Right lobe of liver (tissue), 6 donors: ENCODE measurements around the gene TRAK2. TPM values are rescaled to one million over a fixed set of nuclear protein-coding genes. Genes with fewer than 3 reads are reported as not detected.

Experiments
- ATAC-seq, 4 donors: fragments of 200-7000 bp; cut with Tn5 transposase; one replicate each; pipeline ENCODE4 v1.9.1; 2020; ENCODE audit warnings: mild to moderate bottlenecking in 4 of 4, moderate library complexity in 4 of 4
- DNase-seq, 3 donors: peaks; one replicate each; pipeline ENCODE4 v3.0.0-alpha.2; 2020
- H3K27ac ChIP-seq, 3 donors: fragments of 200-600 bp; one replicate each; pipeline ENCODE4 v1.8.0; 2022
- H3K27me3 ChIP-seq, 2 donors: fragments of 200-600 bp; one replicate each; pipeline ENCODE4 v1.8.0; 2022
- H3K36me3 ChIP-seq, 4 donors: fragments of 200-600 bp; sonication (generic) in 1 of 4; one replicate each; pipeline versions ENCODE4 v1.5.1 to v1.8.0; 2017 to 2022; ENCODE audit warnings: control low read depth in 1 of 4
- H3K4me1 ChIP-seq, 4 donors: fragments of 200-600 bp; sonication (generic) in 1 of 4; one replicate each; pipeline versions ENCODE4 v1.5.1 to v1.8.0; 2017 to 2022; ENCODE audit warnings: control low read depth in 1 of 4
- H3K4me3 ChIP-seq, 3 donors: fragments of 200-600 bp; one replicate each; pipeline ENCODE4 v1.8.0; 2022
- H3K9me3 ChIP-seq, 4 donors: fragments of 200-600 bp; sonication (generic) in 1 of 4; one replicate each; pipeline versions ENCODE4 v1.5.1 to v1.8.0; 2017 to 2022; ENCODE audit warnings: control low read depth in 1 of 4
- CTCF ChIP-seq, 4 donors: fragments of 200-600 bp in 3 of 4; fragments of 450-650 bp in 1 of 4; IDR thresholded peaks; one replicate each; pipeline versions ENCODE4 v1.5.1 to v1.8.0; 2016 to 2022; ENCODE audit warnings: antibody characterized with exemption in 4 of 4, mild to moderate bottlenecking in 2 of 4
- POLR2A ChIP-seq: fragments of 450-650 bp; IDR thresholded peaks from one replicate; pipeline ENCODE4 v1.6.1; 2017; ENCODE audit warnings: antibody characterized with exemption, mild to moderate bottlenecking
- WGBS: methylation state at CpG from one replicate; pipeline ENCODE4 v1.1.6; 2018; ENCODE audit warnings: low coverage, low lambda C conversion rate; ENCODE audit not compliant: insufficient coverage; ENCODE audit errors: missing lambda C conversion rate; 5-methylcytosine and 5-hydroxymethylcytosine counted together
- intact Hi-C, 2 donors: fragments of 100-400 bp; cut with DNase I; formaldehyde crosslinking; loops; one replicate each; pipeline versions ENCODE4 v1.11.2 to v1.14.1; 2022
- total RNA-seq, 6 experiments: library from RNA; depleted of rRNA in 2 of 6; stranded (reverse); fragments of >200 nt in 2 of 6; fragmentation: NEBNext Ultra II Directional in 3 of 6; extraction: Animal tissue kit (Norgen Biotek cat#: 25700) in 3 of 6; gene quantifications; one replicate each; pipeline versions ENCODE4 v1.1.0 to v1.2.4, GENCODE V29; 2016 to 2023
- donor health status: DM: no; HTN: yes; CAD: no.
- donor health status: DM: no; HTN: no; CAD: no.
- donor health status: DM: no; HTN: no; CAD: no.
- donor health status: DM: no; HTN: yes; CAD: no.
- donor health status: DM: no; HTN: yes; CAD: no.

TRAK2 gene
- total RNA-seq, 6 experiments from 2014 or later: 13.3 to 18.4 (median 14.2) TPM

DNA sequence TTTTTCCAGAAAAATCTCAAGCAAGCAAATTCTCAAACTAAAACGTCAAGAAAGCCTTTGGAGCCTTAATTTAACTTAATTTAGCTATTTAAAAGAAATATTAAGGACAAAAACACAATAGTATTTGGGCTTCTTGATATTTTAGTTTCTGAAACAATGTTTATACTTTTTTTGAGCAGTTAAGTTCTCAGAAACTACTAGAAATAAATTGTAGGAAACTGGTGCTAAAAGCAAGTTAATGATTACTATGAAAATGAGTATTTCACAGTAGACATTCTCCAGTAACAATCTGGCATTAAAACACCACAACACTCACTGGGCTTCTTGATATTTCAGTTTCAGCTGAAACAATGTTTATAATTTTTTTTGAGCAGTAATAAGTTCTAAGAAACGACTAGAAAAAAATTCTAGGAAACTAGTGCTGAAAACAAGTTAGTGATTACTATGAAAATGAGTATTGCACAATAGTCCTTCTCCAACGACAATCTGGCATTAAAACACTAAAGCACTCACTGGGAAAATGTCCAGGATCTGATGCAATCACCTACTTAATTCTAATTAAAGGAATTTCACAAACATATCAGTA, 45.1 kb downstream of the TRAK2 start:
- no peaks in the 10 kb centered on the region for H3K27me3 ChIP-seq
- intact Hi-C loops: no loop called here
- TF ChIP-seq POLR2A (no peak), CTCF (IDR thresholded peaks at IDR 0.05) (no peak)
- WGBS: 7% methylated on average over 3 of the region's 3 CpGs
- H3K4me3 ChIP-seq: peak overlapping the region in 1 of 3 donors; percentile 9
- peak overlapping the region; percentile 71 to 88 (median 84) for H3K27ac ChIP-seq
- no peak for DNase-seq
- ATAC-seq: peak; percentile 43 to 80 (median 72)
- H3K4me1 ChIP-seq: peaks cover 0 to 24% (median 10%) of the 10 kb centered on the region in 4 donors
- H3K9me3 ChIP-seq: no peaks in the 10 kb centered on the region
- H3K36me3 ChIP-seq: no peaks in the 10 kb centered on the region

DNA sequence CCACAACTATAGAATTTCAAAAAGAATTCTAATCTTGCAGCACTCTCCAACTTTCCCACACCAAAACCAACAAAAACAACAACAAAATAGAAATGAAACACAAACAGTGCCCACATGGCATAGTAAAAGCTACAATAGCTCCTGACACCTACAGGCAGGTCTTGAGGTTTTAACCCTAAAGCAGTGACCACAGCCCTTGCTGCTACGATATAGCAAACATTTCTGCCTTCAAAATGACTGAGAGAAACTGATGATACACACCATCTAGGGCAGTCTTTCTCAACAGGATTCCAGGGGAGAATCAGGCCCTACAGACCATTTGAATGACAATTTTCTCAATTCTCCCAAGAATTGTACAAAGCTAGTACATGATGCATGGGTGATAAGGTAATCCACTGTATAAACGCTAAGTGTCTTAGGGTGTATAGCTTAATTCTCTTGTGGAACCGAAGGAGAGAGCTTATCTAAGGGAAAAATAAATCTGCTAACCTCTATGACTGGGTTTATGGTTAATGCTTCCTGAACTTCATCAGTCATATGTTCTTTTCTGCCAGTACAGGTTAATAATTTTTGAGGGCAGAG, 46.5 kb downstream of the TRAK2 start:
- WGBS: 71% methylated on average over 3 of the region's 3 CpGs
- no peak overlapping the region for H3K4me3 ChIP-seq
- H3K27ac ChIP-seq: peak overlapping the region in 1 of 3 donors; percentile 88
- TF ChIP-seq POLR2A (no peak), CTCF (IDR thresholded peaks at IDR 0.05) (no peak)
- intact Hi-C loops: no loop called here
- H3K9me3 ChIP-seq: no peaks in the 10 kb centered on the region
- ATAC-seq: peak in 1 of 4 donors; percentile 10
- H3K27me3 ChIP-seq: no peaks in the 10 kb centered on the region
- no peaks in the 10 kb centered on the region for H3K36me3 ChIP-seq
- DNase-seq: no peak
- peaks cover 0 to 24% (median 10%) of the 10 kb centered on the region in 4 donors for H3K4me1 ChIP-seq

DNA sequence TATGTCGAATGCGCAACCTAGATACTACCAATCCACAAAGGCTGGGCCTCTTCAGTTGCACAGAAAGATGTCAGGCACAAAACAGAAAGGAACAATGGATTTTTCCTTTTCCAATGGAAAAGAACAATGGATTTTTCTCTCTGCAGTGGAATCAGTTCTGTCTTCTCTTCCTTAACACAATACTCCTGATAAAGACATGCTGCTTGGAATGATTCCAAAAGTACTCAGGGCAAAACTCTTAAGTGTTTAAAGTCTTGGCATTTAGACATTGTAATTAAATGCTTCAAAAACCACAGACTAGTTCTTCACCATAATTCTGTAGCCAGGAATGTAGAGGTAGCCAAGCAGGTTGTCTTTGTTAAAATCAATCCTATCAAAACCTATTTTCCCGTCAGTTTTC, 47.4 kb downstream of the TRAK2 start:
- Histone ChIP-seq H3K4me1 (peaks cover 0 to 18% (median 7%) of the 10 kb centered on the region in 4 donors), H3K4me3 (no peak overlapping the region), H3K36me3 (peaks cover 0 to 5% (median 0%) of the 10 kb centered on the region in 4 donors), H3K27ac (no peak overlapping the region), H3K9me3 (no peaks in the 10 kb centered on the region), H3K27me3 (no peaks in the 10 kb centered on the region)
- ATAC-seq: no peak
- no peak for DNase-seq
- TF ChIP-seq CTCF (IDR thresholded peaks at IDR 0.05): no peak
- no peak for TF ChIP-seq POLR2A
- intact Hi-C loops: no loop called here
- WGBS: 71% methylated on average over 3 of the region's 3 CpGs

DNA sequence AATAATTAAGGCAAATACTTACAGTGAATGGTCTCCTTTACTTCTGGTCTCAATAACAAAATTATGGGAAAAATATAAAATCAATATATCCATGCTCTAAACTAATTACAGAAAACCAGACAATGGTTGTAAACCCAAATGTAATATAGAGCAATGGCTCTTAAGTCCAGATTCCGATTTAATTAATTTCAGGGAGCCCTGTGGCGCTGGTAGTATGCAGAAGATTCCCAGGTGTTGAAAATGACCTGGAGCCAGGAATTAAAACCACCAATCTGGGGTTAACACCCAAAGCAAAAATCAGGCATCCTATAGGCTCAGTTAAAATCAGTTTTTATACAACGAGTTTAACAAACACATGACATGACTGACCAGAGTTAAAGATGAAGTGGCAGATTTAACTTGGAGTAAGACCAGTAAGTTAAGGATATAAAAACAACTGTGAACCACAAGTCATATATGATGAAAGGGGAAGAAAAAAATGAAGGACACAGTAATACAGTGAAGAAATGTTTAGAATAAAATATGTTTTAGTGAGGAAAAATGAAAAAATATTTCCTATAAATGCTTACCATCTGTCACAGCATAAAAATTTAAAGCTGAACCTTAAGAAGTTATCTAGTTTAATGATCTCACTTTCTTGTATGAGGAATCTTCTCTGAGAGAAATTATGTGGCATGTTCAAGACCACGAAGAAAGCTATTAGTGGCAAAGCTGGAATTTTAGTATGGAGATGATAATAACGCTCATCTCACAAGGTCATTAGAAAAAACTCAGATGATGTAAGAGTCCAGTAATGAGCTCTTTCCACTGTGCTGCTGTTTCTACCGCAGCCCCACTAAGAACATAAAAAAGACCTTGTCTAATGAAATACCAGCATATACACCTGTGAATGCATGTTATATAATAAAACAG, 48.4 kb downstream of the TRAK2 start:
- WGBS: 69% methylated on average over 6 of the region's 6 CpGs
- H3K9me3 ChIP-seq: no peaks in the 10 kb centered on the region
- intact Hi-C loops: no loop called here
- no peaks in the 10 kb centered on the region for H3K27me3 ChIP-seq
- TF ChIP-seq POLR2A (no peak), CTCF (IDR thresholded peaks at IDR 0.05) (no peak)
- H3K4me3 ChIP-seq: no peak overlapping the region
- no peak for DNase-seq
- no peak overlapping the region for H3K27ac ChIP-seq
- ATAC-seq: no peak
- H3K4me1 ChIP-seq: peaks cover 0 to 18% (median 7%) of the 10 kb centered on the region in 4 donors
- H3K36me3 ChIP-seq: peaks cover 0 to 9% (median 1%) of the 10 kb centered on the region in 4 donors
